ENCODE results near the gene ALDH16A1.

ALDH16A1 gene

GRCh38 chr19:49453013-49453756, at the start of gene ALDH16A1:
TSS of gene ALDH16A1 (plus strand) at chr19:49453225. CDS start at chr19:49453332, 107 bp downstream.
- peak; percentile 96 for DNase-seq (ENCODE audit: low read depth in 2 of 2)

DNA sequence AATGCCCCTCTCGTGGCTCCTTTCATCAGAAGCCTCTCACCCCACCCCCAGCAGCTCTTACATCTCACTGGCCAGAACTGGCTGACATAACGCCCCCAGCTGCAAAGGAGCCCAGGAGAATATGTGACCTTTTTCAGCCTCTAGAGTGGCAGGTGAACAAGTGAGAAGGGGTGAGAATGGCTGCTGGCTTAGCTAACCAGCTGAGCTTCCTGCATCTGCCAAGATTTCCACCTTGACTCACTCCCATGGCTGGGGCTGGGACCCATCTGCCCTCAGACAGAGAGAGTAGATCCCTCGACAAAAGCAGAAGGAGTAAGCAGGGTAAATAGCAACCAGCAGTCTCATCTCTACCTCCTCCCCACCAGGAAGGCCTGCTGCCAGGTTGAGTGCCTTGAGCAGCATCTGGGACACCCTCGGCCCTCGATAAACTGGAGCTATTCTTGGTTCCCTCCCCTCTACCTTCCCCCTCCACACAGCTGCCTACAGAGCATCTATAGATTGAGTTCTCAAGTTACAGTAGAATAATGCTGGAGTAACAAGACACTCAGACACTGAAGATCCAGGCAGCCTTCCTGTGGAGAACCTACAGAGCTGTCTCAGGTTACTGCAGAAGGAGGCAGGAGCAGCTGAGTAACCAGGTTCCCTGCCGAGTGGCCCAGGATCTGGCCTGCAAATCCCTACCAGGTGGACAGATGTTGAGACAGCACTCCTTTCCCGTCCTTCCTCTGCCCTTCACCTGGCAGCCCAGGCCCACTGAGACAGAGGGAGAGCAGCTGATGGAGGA, 49.4 kb upstream of the ALDH16A1 start:
- DNase-seq (ENCODE audit: low read depth in 2 of 2): no peak

DNA sequence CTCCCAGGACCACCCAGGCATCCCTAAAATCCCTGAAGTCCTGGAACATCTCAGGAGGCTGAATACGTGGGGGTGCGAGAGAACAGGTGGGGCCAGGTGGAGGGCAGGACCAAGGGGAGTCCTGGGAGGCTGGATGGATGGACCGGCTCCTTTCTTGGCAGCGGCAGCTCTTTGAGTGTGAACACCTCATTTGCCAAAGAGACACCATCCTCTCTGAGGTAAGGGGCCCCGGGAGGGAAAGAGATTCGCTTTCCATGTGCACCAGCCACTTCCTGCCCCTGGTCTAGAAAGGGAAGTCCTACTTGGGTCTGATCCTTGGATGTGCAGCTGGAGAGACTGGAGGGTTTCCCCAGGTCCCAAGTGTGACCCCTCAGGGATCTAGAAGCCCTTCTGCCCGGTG, 45.9 kb upstream of the ALDH16A1 start:
- DNase-seq (ENCODE audit: low read depth in 2 of 2): no peak

DNA sequence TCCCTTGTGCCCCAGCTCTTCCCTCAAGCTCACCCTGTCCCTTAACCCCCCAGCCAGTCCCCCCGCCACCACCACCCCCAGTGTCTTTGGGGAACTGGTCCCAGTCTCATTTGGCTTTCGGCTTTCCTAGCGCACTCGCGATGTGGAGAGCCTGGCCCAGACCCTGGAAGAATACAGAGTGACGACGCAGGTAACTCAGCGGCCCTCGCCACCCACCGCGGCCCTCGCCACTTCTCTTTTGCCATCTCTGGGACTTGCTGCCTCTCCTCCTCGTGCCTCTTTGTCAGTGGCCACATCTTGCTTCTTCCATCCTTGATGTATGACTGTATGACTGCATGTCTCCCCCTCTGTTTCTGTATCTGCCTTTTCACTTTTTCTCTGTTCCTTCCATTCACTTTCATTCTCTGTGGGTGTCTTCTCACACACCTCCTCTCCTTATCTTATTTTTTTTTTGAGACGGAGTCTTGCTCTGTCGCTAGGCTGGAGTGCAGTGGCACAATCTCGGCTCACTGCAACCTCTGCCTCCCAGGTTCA, 45.5 kb upstream of the ALDH16A1 start:
- no peak for DNase-seq (ENCODE audit: low read depth in 2 of 2)

- no peak for DNase-seq (ENCODE audit: low read depth in 2 of 2)
Observed at GRCh38 chr19:49408816-49409440, 44.1 kb upstream of the ALDH16A1 start.

GRCh38 chr19:49409441-49410029, 43.5 kb upstream of the ALDH16A1 start:
- DNase-seq (ENCODE audit: low read depth in 2 of 2): no peak

DNA sequence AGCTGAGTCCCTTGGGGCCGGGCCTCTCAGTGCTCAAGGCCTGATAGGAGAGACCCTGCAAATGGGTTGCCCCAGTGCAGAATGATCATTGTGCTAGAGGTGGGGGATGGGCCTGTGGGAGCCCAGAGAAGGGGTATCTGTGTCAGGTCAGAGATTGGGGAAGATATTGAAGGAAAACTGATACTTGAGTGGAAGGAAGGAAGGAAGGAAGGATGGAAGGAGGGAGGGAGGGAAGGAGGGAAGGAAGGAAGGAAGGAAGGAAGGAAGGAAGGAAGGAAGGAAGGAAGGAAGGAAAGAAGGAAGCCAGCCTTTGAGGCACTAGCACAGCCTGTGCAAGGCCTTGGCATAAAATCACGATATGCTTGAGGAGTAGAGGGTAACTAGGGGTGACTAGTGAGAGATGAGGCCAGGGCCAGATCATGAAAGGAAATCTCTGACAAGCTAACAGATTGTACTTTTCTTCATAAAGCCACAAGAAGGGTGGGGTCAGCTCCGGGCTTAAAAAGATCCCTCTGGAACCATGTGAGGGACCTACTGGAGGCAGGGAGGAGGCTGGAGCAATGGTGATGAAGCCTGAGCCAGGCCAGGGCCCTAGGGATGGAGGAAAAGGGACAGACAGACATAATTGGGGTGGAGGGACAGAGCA, 41.2 kb upstream of the ALDH16A1 start:
- no peak for DNase-seq (ENCODE audit: low read depth in 2 of 2)

- no peak for DNase-seq (ENCODE audit: low read depth in 2 of 2)
Observed at GRCh38 chr19:49413348-49413747, 39.7 kb upstream of the ALDH16A1 start.

GRCh38 chr19:49414256-49414655, 38.8 kb upstream of the ALDH16A1 start:
- no peak for DNase-seq (ENCODE audit: low read depth in 2 of 2)

DNA sequence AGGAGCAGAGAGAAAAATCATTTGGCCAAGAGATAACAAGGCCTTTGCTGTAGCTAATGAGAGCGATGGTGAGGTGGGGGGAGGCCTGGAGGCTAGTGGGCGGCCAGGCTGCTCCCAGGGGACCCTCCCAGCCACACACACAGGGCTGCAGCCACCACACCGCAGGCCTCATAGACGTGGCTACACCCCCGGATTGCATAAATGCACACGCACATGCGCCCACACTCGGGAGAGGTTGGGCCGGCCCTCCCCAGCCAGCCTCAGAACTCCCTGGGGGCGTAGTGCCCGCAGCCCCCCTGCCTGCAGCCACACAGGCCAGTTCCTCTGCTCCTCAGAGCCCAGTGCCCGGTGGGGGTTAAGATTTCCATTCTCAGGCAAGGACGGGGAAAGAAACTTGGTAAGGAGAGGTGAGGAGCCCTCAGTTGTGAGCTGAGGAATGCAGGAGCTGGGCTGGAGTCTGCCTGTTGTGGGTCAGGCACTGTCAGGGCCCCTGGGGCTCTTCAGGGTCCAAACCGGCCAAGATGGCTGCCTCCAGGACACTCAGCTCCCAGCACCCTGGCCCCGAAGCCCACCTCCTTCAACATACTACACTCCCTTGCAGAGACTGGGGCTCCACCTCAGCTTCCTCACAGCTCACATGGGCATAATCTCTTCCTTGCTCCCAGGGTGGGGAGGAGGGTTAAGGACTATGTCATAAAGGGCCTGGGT, 37.8 kb upstream of the ALDH16A1 start:
- no peak for DNase-seq (ENCODE audit: low read depth in 2 of 2)

- no peak for DNase-seq (ENCODE audit: low read depth in 2 of 2)
Observed at GRCh38 chr19:49415810-49416200, 37.2 kb upstream of the ALDH16A1 start.

- no peak for DNase-seq (ENCODE audit: low read depth in 2 of 2)
Observed at GRCh38 chr19:49417088-49417487, 35.9 kb upstream of the ALDH16A1 start.

GRCh38 chr19:49418511-49418910, 34.5 kb upstream of the ALDH16A1 start:
- no peak for DNase-seq (ENCODE audit: low read depth in 2 of 2)

DNA sequence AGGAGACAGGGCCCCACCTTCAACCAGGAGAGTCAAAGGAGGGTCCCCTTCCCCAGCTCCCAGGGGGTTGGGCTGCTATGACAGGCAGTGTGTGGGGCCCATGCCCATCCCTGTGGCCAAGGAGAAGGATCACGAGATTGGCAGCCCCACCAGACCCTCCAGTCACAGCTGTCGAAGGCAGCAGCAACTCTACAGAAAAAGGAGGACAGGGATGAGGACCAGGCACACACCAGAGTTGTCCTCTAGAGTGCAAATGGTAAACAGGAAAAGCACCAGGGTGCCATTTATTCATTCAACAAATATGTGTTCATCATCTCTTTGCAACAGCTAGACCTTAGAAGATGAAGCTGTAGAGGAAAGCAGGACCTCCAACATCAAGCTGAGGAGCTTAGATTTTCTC, 33.9 kb upstream of the ALDH16A1 start:
- DNase-seq (ENCODE audit: low read depth in 2 of 2): no peak

DNA sequence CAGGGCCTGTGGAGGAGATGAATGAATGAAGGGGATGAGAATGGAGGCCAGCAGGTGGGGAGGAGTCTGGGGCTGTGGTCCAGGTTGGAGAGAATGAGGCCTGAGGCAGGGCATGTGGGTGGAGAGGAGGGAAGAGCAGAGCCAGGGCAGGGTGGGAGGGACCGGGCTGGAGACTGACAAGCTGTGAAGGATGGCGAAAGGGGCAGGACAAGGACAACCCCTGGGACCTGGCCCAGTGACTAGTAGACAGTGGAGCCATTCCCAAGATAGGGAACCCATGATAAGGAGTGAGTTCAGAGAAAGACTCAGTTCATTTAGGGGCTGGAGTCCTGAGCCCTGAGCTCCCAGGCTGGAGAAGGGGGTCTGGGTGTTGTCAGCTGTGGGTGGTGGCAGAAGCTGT, 32.8 kb upstream of the ALDH16A1 start:
- DNase-seq (ENCODE audit: low read depth in 2 of 2): no peak

- DNase-seq (ENCODE audit: low read depth in 2 of 2): peak in 1 of 2 donors; percentile 49
Observed at GRCh38 chr19:49421039-49421877, 31.8 kb upstream of the ALDH16A1 start.

- no peak for DNase-seq (ENCODE audit: low read depth in 2 of 2)
Observed at GRCh38 chr19:49421878-49422202, 31.2 kb upstream of the ALDH16A1 start.

- peak in 1 of 2 donors; percentile 41 for DNase-seq (ENCODE audit: low read depth in 2 of 2)
Observed at GRCh38 chr19:49422407-49423070, 30.5 kb upstream of the ALDH16A1 start.

All from stimulated activated CD8-positive, alpha-beta memory T cell treated with anti-CD3 and anti-CD28 coated beads, Interleukin-2, amount 100 ng/mL, for 48 hours (primary cell).